ENCODE data around the gene ACVRL1. TPM values are rescaled to one million over a fixed set of nuclear protein-coding genes. Genes with fewer than 3 reads are reported as not detected.

The ACVRL1 gene
- total and polyA plus RNA-seq, 9 of the 15 experiments (the other 6 are each of a cell fraction or from before 2014, with no cell fraction given), result 0.07 to 1.4 (median 0.30) TPM

DNA sequence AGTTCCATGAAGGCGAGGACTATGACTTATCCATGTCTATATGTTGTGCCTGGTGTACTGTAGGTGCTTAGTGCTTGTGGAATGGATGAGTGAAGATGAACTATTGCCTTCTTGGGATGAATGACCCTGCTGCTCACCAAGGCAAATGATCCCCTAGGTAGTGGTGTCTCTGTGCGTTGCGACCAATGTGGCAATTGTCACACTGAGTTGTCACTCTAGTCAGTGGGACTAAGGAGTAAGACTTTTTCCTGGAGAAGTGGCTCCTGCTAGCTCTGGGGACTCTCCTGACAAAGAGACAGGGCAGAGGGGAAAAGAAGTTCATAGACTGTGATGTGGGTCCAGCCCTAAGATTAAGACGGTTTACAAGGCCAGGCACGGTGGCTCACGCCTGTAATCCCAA is 40.8 kb downstream of the ACVRL1 start (continued):
- TF ChIP-seq ZNF561 (CRISPR knock-in tag; conservative IDR thresholded peaks at IDR 0.05), result no peak
- no peak for TF ChIP-seq FOXJ3 (CRISPR knock-in tag; IDR thresholded peaks at IDR 0.05)
- TF ChIP-seq GATAD2B (IDR thresholded peaks at IDR 0.05; ENCODE audit: borderline replicate concordance), result no peak
- TF ChIP-seq KLF6 (CRISPR knock-in tag; IDR thresholded peaks at IDR 0.05; ENCODE audit: borderline replicate concordance), result no peak
- no peak for TF ChIP-seq CEBPG (CRISPR knock-in tag; IDR thresholded peaks at IDR 0.05)
- TF ChIP-seq CEBPG (tag; conservative IDR thresholded peaks at IDR 0.05 in 1 of 2, IDR thresholded peaks at IDR 0.05 in 1 of 2), result no peak

DNA sequence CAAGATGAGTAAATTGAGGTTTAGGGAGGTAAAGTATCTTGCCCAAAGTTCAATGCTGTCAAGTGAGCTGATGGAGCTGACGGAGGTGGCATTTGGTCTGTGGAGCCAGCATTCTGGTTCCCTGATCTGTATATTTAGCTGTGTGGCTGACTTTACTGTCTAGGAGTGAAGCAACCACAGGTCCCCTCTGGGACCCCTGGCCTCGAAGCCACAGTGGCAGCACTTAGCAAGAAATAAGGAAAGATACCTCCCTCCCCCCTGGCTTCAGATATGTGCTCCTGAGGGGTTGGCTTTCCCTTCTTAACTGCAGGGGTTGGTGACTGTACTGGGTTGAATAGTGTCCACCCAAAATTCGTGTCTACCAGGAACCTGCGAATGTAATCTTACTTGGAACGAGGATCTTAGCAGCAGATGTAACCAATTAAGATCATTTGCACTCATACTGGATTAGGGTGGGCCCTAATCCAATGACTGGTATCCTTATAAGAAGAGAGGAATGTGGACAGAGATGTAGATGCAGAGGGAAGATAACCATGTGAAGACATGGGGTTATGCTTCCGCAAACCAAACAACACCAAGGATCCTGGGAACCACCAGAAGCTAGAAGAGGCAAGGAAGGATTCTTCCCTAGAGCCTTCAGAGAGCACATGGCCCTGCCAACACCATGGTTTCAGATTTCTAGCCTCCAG is 42.2 kb downstream of the ACVRL1 start:
- WGBS (ENCODE audit: insufficient coverage, low coverage, missing lambda C conversion rate), result 24% methylated on average over 6 of the region's 6 CpGs
- intact Hi-C loops (cut with micrococcal nuclease) (no loop called here), in situ Hi-C loops (cut with MboI) (no loop called here)
- no peak overlapping the region for H3K27ac ChIP-seq (ENCODE audit: extremely low read depth, low read depth, low read length)
- H3K4me1 ChIP-seq (replicated peaks in 1 of 2; ENCODE audit: control insufficient read depth in 2 of 2, insufficient read depth in 2 of 2, low read length in 2 of 2), result peaks cover 16 to 22% of the 10 kb centered on the region in 2 experiments
- BruUV-seq (replicated peaks), result no TSS peak
- H3K9me3 ChIP-seq (replicated peaks; ENCODE audit: control insufficient read depth, insufficient read depth, low read depth, low read length), result no peaks in the 10 kb centered on the region
- no peaks in the 10 kb centered on the region for H3K9me1 ChIP-seq (ENCODE audit: control insufficient read depth, insufficient read depth, low read length)
- no peak overlapping the region for H3K4me3 ChIP-seq
- H4K20me1 ChIP-seq (replicated peaks; ENCODE audit: control insufficient read depth, insufficient read depth, low read length), result no peaks in the 10 kb centered on the region
- H3K9ac ChIP-seq (ENCODE audit: insufficient read depth in 1 of 2, low read depth in 2 of 2, low read length in 2 of 2), result no peak overlapping the region
- no peak for ATAC-seq
- no peak overlapping the region for H3K4me2 ChIP-seq (ENCODE audit: insufficient read depth, low read length)
- H2AFZ ChIP-seq (ENCODE audit: low read depth, low read length), result no peak overlapping the region
- H3K27me3 ChIP-seq (ENCODE audit: control insufficient read depth in 2 of 2, insufficient read depth in 2 of 2, low read length in 2 of 2), result peaks cover 2 to 4% of the 10 kb centered on the region in 2 experiments; a peak in 1 of 5 replicates
- POLR2A ChIA-PET, result interaction anchor here (0.7 to 1.7 kb wide), 5 partner anchors 10 to 459 kb away, joined by 3 to 7 read pairs (median 6); no protein-coding TSS in a partner anchor
- CTCF ChIA-PET (ENCODE audit: low intra/inter-chr PET ratio), result no interaction called here
- DNase-seq (ENCODE audit: extremely low read depth in 1 of 4, low spot score in 3 of 4), result no peak
- H3K36me3 ChIP-seq (ENCODE audit: control insufficient read depth, insufficient read depth, low read length), result no peaks in the 10 kb centered on the region
- peaks cover 24% of the 10 kb centered on the region for H3K79me2 ChIP-seq (ENCODE audit: control insufficient read depth, insufficient read depth, low read length)
- no peak for FAIRE-seq
- TF ChIP-seq ZFP1 (CRISPR knock-in tag; IDR thresholded peaks at IDR 0.05) (no peak), ARID2 (IDR thresholded peaks at IDR 0.05) (no peak), MTA1 (IDR thresholded peaks at IDR 0.05; ENCODE audit: borderline replicate concordance) (no peak), CEBPG (CRISPR knock-in tag; IDR thresholded peaks at IDR 0.05) (no peak), CEBPG (tag; conservative IDR thresholded peaks at IDR 0.05 in 1 of 2, IDR thresholded peaks at IDR 0.05 in 1 of 2) (no peak), SMARCA4 (IDR thresholded peaks at IDR 0.05) (no peak), POU5F1 (IDR thresholded peaks at IDR 0.05; ENCODE audit: borderline replicate concordance, low read depth, low read length, partially characterized antibody) (no peak), ZNF165 (CRISPR knock-in tag; IDR thresholded peaks at IDR 0.05; ENCODE audit: borderline replicate concordance) (no peak), ZNF282 (CRISPR knock-in tag; IDR thresholded peaks at IDR 0.05) (no peak), ZNF280B (CRISPR knock-in tag; IDR thresholded peaks at IDR 0.05) (no peak)
- TF ChIP-seq, protein P1, sequence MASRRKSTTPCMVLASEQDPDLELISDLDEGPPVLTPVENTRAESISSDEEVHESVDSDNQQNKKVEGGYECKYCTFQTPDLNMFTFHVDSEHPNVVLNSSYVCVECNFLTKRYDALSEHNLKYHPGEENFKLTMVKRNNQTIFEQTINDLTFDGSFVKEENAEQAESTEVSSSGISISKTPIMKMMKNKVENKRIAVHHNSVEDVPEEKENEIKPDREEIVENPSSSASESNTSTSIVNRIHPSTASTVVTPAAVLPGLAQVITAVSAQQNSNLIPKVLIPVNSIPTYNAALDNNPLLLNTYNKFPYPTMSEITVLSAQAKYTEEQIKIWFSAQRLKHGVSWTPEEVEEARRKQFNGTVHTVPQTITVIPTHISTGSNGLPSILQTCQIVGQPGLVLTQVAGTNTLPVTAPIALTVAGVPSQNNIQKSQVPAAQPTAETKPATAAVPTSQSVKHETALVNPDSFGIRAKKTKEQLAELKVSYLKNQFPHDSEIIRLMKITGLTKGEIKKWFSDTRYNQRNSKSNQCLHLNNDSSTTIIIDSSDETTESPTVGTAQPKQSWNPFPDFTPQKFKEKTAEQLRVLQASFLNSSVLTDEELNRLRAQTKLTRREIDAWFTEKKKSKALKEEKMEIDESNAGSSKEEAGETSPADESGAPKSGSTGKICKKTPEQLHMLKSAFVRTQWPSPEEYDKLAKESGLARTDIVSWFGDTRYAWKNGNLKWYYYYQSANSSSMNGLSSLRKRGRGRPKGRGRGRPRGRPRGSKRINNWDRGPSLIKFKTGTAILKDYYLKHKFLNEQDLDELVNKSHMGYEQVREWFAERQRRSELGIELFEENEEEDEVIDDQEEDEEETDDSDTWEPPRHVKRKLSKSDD (conservative IDR thresholded peaks at IDR 0.05; ENCODE audit: low read length), result no peak
- TF ChIP-seq, protein P2, sequence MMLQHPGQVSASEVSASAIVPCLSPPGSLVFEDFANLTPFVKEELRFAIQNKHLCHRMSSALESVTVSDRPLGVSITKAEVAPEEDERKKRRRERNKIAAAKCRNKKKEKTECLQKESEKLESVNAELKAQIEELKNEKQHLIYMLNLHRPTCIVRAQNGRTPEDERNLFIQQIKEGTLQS (IDR thresholded peaks at IDR 0.05), result no peak
- TF ChIP-seq, protein P2 (CRISPR knock-in tag; conservative IDR thresholded peaks at IDR 0.05), result no peak
